GM06990 (cell line): ENCODE results near the gene ASXL2.

Experiments used
- DNase-seq: peaks from one replicate; pipeline ENCODE4 v3.0.0-alpha.2; 2011; ENCODE audit not compliant: insufficient read length; ENCODE audit errors: extremely low read depth
- H3K27me3 ChIP-seq: replicated peaks from 2 replicates; pipeline ENCODE4 v1.6.0; 2011; ENCODE audit warnings: low read length; ENCODE audit not compliant: control insufficient read depth, insufficient read depth
- H3K36me3 ChIP-seq: 2 replicates; pipeline ENCODE4 v1.5.1; 2011; ENCODE audit warnings: low read length; ENCODE audit not compliant: control insufficient read depth, insufficient read depth
- H3K4me3 ChIP-seq: replicated peaks from 2 replicates; pipeline ENCODE4 v1.5.1; 2011; ENCODE audit warnings: low read depth, mild to moderate bottlenecking, control low read depth, low read length
- CTCF ChIP-seq: IDR thresholded peaks from 2 replicates; pipeline ENCODE4 v1.5.1; 2011; ENCODE audit warnings: low read length, control low read depth, mild to moderate bottlenecking, inconsistent platforms; ENCODE audit not compliant: insufficient read depth, poor library complexity, severe bottlenecking

ASXL2 gene

GRCh38 chr2:25879133-25879730 lies 945 bp upstream of the ASXL2 start:
- TF ChIP-seq CTCF = no peak
- H3K36me3 ChIP-seq = peaks cover 2% of the 10 kb centered on the region; the same call in 1 of the 2 replicates
- H3K4me3 ChIP-seq = peak overlapping the region; percentile 62
- H3K27me3 ChIP-seq = no peaks in the 10 kb centered on the region
- DNase-seq = no peak

DNA sequence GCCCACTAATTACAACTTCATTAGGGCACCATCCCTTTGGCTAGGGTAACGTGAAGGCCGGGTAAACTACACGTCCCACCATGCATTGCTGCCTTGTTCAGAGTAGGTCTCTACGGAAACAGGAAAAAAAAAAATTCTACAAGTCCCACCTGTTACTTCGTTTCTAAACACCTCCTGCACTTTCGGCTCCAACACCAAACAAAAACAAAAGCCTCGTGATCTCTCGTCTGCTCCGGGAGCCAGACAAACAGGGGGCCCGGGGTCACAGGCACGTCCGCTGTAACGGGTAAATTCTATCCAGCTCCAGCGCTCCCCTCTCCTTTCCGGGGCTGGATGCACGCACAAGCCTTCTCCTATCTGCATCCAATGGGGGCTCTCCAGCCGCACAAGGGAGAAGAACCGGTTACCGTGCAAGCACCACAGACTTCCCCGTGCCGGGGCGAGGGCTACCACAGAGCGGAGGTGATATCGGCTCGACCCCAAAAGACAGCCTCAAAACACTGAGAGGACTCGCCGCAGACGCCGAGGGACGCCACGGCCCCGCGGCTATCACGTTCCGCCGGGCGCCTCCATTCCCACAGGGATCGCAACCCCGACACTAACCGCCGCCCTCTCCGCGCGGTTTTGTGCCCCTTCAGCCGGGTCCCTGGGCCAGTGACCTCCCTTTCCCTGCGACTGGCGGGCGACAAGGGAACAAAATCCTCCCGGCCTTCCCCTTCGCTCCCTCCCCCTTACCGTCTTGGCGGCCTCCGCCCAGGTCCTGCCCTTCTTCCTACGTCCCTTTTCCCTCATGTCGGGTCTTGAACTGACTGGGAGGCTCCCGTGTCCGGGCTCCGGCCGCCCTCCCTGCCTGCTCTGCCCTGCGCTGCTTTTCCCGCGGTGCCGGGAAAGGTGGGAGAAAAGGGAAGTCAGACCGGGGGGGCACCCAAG lies 591 bp downstream of the ASXL2 start:
- Histone ChIP-seq H3K36me3 (peaks cover 2% of the 10 kb centered on the region; the same call in 1 of the 2 replicates), H3K27me3 (no peaks in the 10 kb centered on the region), H3K4me3 (peak overlapping the region; percentile 97)
- DNase-seq = peak; percentile 69
- no peak for TF ChIP-seq CTCF

- no peak for TF ChIP-seq CTCF
- Histone ChIP-seq H3K36me3 (peaks cover 2% of the 10 kb centered on the region; the same call in 1 of the 2 replicates), H3K27me3 (no peaks in the 10 kb centered on the region), H3K4me3 (no peak overlapping the region)
- no peak for DNase-seq
These were observed 6.2 kb downstream of the ASXL2 start for GRCh38 chr2:25872134-25872533.

DNA sequence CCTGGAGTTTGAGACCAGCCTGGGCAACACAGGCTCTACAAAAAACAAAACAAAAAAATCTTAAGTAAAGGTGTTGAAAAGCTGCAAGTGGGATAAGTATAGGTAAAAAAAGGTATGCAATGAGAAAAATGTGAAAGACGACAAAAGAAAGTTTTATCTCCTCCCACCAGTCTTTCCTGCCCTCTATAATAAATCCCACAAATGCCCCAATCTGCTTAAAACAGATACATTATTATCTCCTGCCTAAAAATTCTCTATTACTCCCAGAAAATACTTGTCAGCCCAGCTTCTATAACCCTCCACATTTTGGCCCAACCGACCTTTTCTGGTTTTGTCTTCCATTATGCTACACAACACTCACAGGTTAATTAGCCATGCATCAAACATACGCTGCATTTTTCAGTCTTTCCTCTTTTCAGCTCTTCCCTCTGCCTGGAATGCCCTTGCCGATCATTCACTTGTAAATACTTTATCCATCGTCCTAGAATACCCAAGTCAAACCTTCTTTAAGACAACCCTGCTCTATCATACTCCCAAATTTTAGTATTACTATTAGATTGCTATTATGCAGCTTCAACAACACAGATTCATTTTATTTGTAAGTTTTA lies 10.8 kb downstream of the ASXL2 start:
- TF ChIP-seq CTCF = no peak
- Histone ChIP-seq H3K36me3 (no peaks in the 10 kb centered on the region), H3K4me3 (no peak overlapping the region), H3K27me3 (no peaks in the 10 kb centered on the region)
- DNase-seq = no peak

DNA sequence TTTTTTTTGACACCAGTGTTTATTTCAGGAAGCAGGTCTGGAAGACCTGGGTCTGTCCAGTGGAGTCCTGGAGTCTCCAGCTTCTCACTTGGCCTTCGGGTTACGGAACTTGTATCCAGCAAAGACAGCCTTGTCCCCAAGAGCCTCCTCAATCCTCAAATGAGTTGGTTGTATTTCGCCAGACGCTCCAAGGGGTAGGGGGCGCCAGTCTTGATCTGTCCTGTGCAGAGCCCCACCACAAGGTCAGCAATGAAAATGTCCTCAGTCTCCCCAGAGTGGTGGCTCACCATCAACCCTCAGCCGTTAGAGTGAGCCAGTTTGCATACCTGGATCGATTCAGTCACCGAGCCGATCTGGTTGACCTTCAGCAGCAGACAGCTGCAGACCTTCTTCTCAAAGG lies 21.9 kb downstream of the ASXL2 start:
- Histone ChIP-seq H3K36me3 (peaks cover 2% of the 10 kb centered on the region; the same call in 1 of the 2 replicates), H3K4me3 (no peak overlapping the region), H3K27me3 (no peaks in the 10 kb centered on the region)
- no peak for DNase-seq
- no peak for TF ChIP-seq CTCF
